A673 (cell line): ENCODE data around the gene MAGOH. TPM values are rescaled to one million over a fixed set of nuclear protein-coding genes. Genes with fewer than 3 reads are reported as not detected.
"Not testable (repeated sequence)": the region's sequence is repeated elsewhere in the genome, so short reads cannot be mapped to it uniquely, and the experiment has no call there.

Source experiments
- BruUV-seq: library from RNA; stranded (reverse); fragments of 400-500 nt; replicated peaks from 2 replicates; lab custom pipeline; 2021; lab: Mats Ljungman, UMichigan
- CTCF ChIA-PET: fragments of 300-600 bp; sonication (Branson Sonifier 250); formaldehyde crosslinking; loops from one replicate; lab custom pipeline; 2022; ENCODE audit warnings: antibody characterized with exemption; lab: Charles Lee
- POLR2A ChIA-PET: fragments of 300-600 bp; sonication (Branson Sonifier 250); formaldehyde crosslinking; loops from one replicate; lab custom pipeline; 2022; ENCODE audit warnings: antibody characterized with exemption; ENCODE audit not compliant: low non-redundant PET; lab: Charles Lee
- DNase-seq: peaks from one replicate; pipeline ENCODE4 v3.0.0-alpha.2; 2015; ENCODE audit warnings: low spot score
- H3K27ac ChIP-seq: fragments of 200-600 bp; sonication (generic); 2 replicates; pipeline ENCODE4 v1.5.1; 2016; ENCODE audit warnings: mixed run types, low read depth, mild to moderate bottlenecking, mixed read lengths, antibody characterized with exemption, low read length; ENCODE audit not compliant: poor library complexity, severe bottlenecking
- H3K27me3 ChIP-seq: fragments of 200-600 bp; sonication (generic); replicated peaks from 2 replicates; pipeline ENCODE4 v1.6.1; 2017; ENCODE audit warnings: mixed run types, low read depth, mild to moderate bottlenecking, mixed read lengths, antibody characterized with exemption, low read length; ENCODE audit not compliant: insufficient read depth, poor library complexity
- H3K36me3 ChIP-seq: fragments of 200-600 bp; sonication (generic); 2 replicates; pipeline ENCODE4 v1.6.1; 2016; ENCODE audit warnings: mixed run types, mild to moderate bottlenecking, mixed read lengths, antibody characterized with exemption, low read length; ENCODE audit not compliant: insufficient read depth, poor library complexity, severe bottlenecking
- H3K4me1 ChIP-seq: fragments of 200-600 bp; sonication (generic); 2 replicates; pipeline ENCODE4 v1.6.1; 2017; ENCODE audit warnings: mixed run types, mild to moderate bottlenecking, mixed read lengths, antibody characterized with exemption, low read length; ENCODE audit not compliant: insufficient read depth, poor library complexity, severe bottlenecking
- H3K4me3 ChIP-seq: fragments of 200-600 bp; sonication (generic); 2 replicates; pipeline ENCODE4 v1.5.1; 2016; ENCODE audit warnings: low read depth, mixed run types, mild to moderate bottlenecking, mixed read lengths, low read length; ENCODE audit not compliant: poor library complexity, severe bottlenecking
- H3K9me3 ChIP-seq: fragments of 200-600 bp; sonication (generic); 2 replicates; pipeline ENCODE4 v1.6.1; 2016; ENCODE audit warnings: mixed run types, low read depth, mild to moderate bottlenecking, mixed read lengths, antibody characterized with exemption, low read length; ENCODE audit not compliant: poor library complexity, severe bottlenecking
- CTCF ChIP-seq: fragments of 300-800, 200-600 bp; sonication (generic); conservative IDR thresholded peaks from 2 replicates; pipeline ENCODE4 v1.5.1; 2017; ENCODE audit warnings: low read depth, mild to moderate bottlenecking, antibody characterized with exemption, low read length, moderate library complexity, mixed read lengths
- EZH2 ChIP-seq: fragments of 200-600 bp; sonication (generic); IDR thresholded peaks from 2 replicates; pipeline ENCODE4 v1.6.1; 2017; ENCODE audit warnings: borderline replicate concordance, low read depth, mild to moderate bottlenecking, mixed read lengths, antibody characterized with exemption, low read length; ENCODE audit not compliant: poor library complexity, severe bottlenecking
- intact Hi-C: fragments of 100-400 bp; cut with micrococcal nuclease; formaldehyde crosslinking; loops from one replicate; pipeline ENCODE4 v1.10.0; 2022; ENCODE audit not compliant: unreplicated experiment
- total RNA-seq: library from RNA; stranded (reverse); gene quantifications from 2 replicates; pipeline ENCODE4 v1.2.3, GENCODE V29; 2021

Gene MAGOH
- total RNA-seq, 1 experiment from 2014 or later: 76.3 TPM

- no peaks in the 10 kb centered on the region for H3K9me3 ChIP-seq
- H3K27me3 ChIP-seq: no peaks in the 10 kb centered on the region
- ChIA-PET POLR2A (no interaction called here), CTCF (no interaction called here)
- TF ChIP-seq CTCF (no peak), EZH2 (no peak)
- H3K36me3 ChIP-seq: no peaks in the 10 kb centered on the region
- intact Hi-C loops: loop anchor here (5.0 to 10.0 kb wide), 3 partner anchors 123 to 485 kb away; partner anchors contain the start of genes PODN and ZYG11A
- no peak overlapping the region for H3K27ac ChIP-seq
- H3K4me1 ChIP-seq: no peaks in the 10 kb centered on the region
- no peak overlapping the region for H3K4me3 ChIP-seq
- no peak for DNase-seq
- BruUV-seq: no TSS peak
Measured at GRCh38 chr1:53187401-53187800, 50.9 kb downstream of the MAGOH start.

- TF ChIP-seq EZH2 (no peak), CTCF (no peak)
- intact Hi-C loops: loop anchor here (5.0 to 10.0 kb wide), 3 partner anchors 122 to 484 kb away; partner anchors contain the start of genes PODN and ZYG11A
Measured at GRCh38 chr1:53186533-53186932, 51.8 kb downstream of the MAGOH start.

GRCh38 chr1:53185955-53186297 lies 52.4 kb downstream of the MAGOH start:
- H3K27ac ChIP-seq, H3K27me3 ChIP-seq, H3K36me3 ChIP-seq, H3K9me3 ChIP-seq, BruUV-seq, DNase-seq, POLR2A ChIA-PET, H3K4me3 ChIP-seq, H3K4me1 ChIP-seq: not testable (repeated sequence)
- 0 out of 2 replicates have a peak, but pooled peaks have one; percentile 27 for TF ChIP-seq CTCF
- intact Hi-C loops: loop anchor here (5.0 to 10.0 kb wide), 3 partner anchors 121 to 484 kb away; partner anchors contain the start of genes PODN and ZYG11A
- CTCF ChIA-PET: interaction anchor here (0.7 to 0.8 kb wide), 2 partner anchors 10 to 281 kb away, joined by 3 read pairs; no protein-coding TSS in a partner anchor

More at GRCh38 chr1:53186533-53186932, 51.8 kb downstream of the MAGOH start:
- no peaks in the 10 kb centered on the region for H3K27me3 ChIP-seq
- H3K4me3 ChIP-seq: no peak overlapping the region
- no peak for DNase-seq
- no peak overlapping the region for H3K27ac ChIP-seq
- no peaks in the 10 kb centered on the region for H3K9me3 ChIP-seq
- H3K36me3 ChIP-seq: no peaks in the 10 kb centered on the region
- POLR2A ChIA-PET: no interaction called here
- no peaks in the 10 kb centered on the region for H3K4me1 ChIP-seq
- CTCF ChIA-PET: interaction anchor here (0.8 kb wide), 1 partner anchor 282 kb away, joined by 3 read pairs; no protein-coding TSS in a partner anchor
- BruUV-seq: no TSS peak
